ENCODE measurements around the gene RGN.
A peak's percentile ranks its signal among the peaks of the same experiment; 100 is the strongest.
"Not testable (repeated sequence)": the region's sequence is repeated elsewhere in the genome, so short reads cannot be mapped to it uniquely, and the experiment has no call there.

RGN gene

DNA sequence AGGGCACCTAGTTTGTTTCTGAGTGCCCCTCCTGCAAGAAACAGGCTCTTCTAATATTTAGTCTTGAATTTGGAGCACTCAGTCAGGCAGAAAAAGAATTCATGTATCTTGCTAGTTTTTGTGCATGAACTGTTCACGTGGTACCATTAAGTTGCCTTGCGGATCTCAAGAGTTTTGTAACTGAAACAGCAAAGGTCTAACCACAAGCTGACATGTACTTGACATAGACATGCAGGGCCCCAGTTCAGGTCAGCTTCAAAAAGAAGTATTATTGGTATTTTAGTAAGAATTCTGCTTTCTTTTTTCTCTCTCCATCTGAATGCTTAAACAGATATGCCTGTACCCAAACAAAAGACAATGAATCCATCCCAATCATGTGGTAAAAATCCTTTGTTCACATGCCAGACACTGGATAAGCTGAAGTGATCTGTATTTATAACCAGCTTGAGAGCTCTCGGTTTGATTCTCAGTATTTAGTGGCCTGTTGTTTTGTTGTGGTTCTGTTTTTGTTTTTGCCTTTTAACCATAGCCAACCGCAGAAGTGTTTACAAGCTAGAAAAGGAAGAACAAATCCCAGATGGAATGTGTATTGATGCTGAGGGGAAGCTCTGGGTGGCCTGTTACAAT lies 13.0 kb downstream of the RGN start:
- no peak overlapping the region for H3K4me3 ChIP-seq (ENCODE audit: low read depth, low read length)
- POLR2A ChIA-PET: no interaction called here
- TF ChIP-seq, protein P1, sequence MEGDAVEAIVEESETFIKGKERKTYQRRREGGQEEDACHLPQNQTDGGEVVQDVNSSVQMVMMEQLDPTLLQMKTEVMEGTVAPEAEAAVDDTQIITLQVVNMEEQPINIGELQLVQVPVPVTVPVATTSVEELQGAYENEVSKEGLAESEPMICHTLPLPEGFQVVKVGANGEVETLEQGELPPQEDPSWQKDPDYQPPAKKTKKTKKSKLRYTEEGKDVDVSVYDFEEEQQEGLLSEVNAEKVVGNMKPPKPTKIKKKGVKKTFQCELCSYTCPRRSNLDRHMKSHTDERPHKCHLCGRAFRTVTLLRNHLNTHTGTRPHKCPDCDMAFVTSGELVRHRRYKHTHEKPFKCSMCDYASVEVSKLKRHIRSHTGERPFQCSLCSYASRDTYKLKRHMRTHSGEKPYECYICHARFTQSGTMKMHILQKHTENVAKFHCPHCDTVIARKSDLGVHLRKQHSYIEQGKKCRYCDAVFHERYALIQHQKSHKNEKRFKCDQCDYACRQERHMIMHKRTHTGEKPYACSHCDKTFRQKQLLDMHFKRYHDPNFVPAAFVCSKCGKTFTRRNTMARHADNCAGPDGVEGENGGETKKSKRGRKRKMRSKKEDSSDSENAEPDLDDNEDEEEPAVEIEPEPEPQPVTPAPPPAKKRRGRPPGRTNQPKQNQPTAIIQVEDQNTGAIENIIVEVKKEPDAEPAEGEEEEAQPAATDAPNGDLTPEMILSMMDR (IDR thresholded peaks at IDR 0.05; ENCODE audit: insufficient read depth, low read length, missing control alignments): no peak
- DNase-seq (ENCODE audit: low read depth, low spot score): no peak
- CTCF ChIA-PET: interaction anchor here (1.0 to 2.7 kb wide), 3 partner anchors 188 to 331 kb away, joined by 5 to 22 read pairs (median 5); no protein-coding TSS in a partner anchor

GRCh38 chrX:47093248-47093647 lies 15.0 kb downstream of the RGN start:
- no peak overlapping the region for H3K4me3 ChIP-seq (ENCODE audit: low read depth, low read length)
- TF ChIP-seq, protein P1 (IDR thresholded peaks at IDR 0.05; ENCODE audit: insufficient read depth, low read length, missing control alignments): peak; percentile 19
- POLR2A ChIA-PET: no interaction called here
- CTCF ChIA-PET: interaction anchor here (1.1 to 2.9 kb wide), 19 partner anchors 9 to 444 kb away, joined by 3 to 22 read pairs (median 6); partner anchors contain the start of gene RGN
- DNase-seq (ENCODE audit: low read depth, low spot score): no peak

DNA sequence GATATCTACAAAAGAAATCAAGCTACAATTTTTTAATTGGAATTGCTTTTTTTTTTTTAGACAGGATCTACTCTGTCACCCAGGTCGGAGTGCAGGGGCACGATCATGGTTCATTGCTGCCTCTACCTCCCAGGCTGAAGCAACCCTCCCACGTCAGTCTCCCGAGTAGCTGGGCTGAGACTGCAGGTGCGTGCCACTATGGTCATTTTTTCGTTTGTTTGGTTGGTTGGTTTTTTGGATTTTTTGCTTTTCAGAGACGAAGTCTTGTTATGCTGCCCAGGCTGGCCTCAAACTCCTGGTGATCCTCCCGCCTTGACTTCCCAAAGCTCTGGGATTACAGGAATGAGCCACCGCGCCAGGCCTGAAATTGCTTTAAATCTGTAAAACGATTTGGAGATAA lies 15.6 kb downstream of the RGN start:
- ChIA-PET POLR2A (no interaction called here), CTCF (interaction anchor here (1.1 to 2.9 kb wide), 19 partner anchors 8 to 539 kb away, joined by 3 to 22 read pairs (median 5); partner anchors contain the start of gene RGN)
- DNase-seq (ENCODE audit: low read depth, low spot score): no peak
- H3K4me3 ChIP-seq (ENCODE audit: low read depth, low read length): no peak overlapping the region
- TF ChIP-seq, protein P1 (IDR thresholded peaks at IDR 0.05; ENCODE audit: insufficient read depth, low read length, missing control alignments): no peak

DNA sequence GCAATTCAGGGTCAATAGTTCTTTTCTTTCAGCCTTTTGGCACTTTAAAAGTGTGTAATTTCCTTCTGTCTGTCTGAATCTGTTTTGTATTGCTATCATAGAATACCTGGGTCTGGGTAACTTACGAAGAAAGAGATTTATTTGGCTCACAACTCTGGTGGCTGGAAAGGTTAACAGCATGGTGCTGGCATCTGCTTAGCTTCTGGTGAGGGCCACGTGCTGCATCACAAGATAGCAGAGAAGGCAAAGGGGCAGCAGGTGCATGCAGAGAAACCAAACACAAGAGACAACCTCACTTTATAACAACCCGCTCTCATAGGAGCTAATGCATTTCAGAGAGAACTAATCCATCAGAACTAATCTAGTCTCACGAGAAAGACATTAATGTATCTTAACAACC lies 18.8 kb downstream of the RGN start:
- CTCF ChIA-PET: interaction anchor here (1.0 kb wide), 1 partner anchor 10 kb away, joined by 3 read pairs; no protein-coding TSS in a partner anchor

DNA sequence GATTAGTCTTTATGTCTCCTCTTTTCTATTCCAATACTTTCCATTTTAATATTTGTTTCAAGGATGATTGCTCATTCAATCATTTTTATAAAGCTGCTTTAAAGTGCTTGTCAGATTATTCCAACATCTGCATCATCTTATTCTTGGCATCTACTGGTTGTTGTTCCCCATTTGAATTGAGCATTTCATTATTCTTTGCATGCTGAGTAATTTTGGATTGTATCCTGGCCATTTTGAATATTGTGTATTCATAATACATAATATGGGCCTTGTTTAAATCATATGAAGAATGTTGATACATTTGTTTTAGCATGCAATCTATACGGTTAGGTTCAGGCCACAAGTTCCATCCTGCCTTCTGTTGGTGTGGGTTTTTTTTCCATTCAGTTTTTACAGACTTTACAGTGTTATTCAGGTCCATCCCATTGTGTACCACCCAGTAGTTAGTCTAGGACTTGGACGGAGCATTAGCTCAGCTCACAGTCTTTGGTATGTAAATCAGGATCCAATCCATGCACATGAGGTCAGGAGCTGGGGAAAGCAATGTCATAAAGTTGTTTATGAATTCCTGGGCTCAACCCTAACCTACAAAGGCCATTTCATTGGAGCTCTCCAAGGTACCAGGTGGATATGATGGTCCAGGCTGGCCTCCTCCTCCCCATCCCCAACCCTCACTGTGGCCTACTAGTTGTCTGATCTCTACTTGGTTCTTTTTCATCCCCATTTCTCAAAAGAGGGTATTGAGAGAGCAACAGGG lies 20.3 kb downstream of the RGN start:
- CTCF ChIA-PET: no interaction called here
- TF ChIP-seq, protein P1 (IDR thresholded peaks at IDR 0.05; ENCODE audit: insufficient read depth, low read length, missing control alignments): no peak
- H3K4me3 ChIP-seq (ENCODE audit: low read depth, low read length): no peak overlapping the region
- POLR2A ChIA-PET: no interaction called here
- DNase-seq (ENCODE audit: low read depth, low spot score): no peak

More for the DNA sequence above, 18.8 kb downstream of the RGN start:
- POLR2A ChIA-PET: no interaction called here
- H3K4me3 ChIP-seq (ENCODE audit: low read depth, low read length): no peak overlapping the region
- TF ChIP-seq, protein P1 (IDR thresholded peaks at IDR 0.05; ENCODE audit: insufficient read depth, low read length, missing control alignments): no peak
- DNase-seq (ENCODE audit: low read depth, low spot score): no peak

- H3K4me3 ChIP-seq (ENCODE audit: low read depth, low read length): no peak overlapping the region
- ChIA-PET CTCF (interaction anchor here (1.7 kb wide), 1 partner anchor 7 kb away, joined by 6 read pairs; no protein-coding TSS in a partner anchor), POLR2A (no interaction called here)
- TF ChIP-seq, protein P1 (IDR thresholded peaks at IDR 0.05; ENCODE audit: insufficient read depth, low read length, missing control alignments): no peak
- DNase-seq (ENCODE audit: low read depth, low spot score): no peak
Measured at GRCh38 chrX:47101206-47101605, 23.0 kb downstream of the RGN start.

GRCh38 chrX:47110936-47111615 lies 32.8 kb downstream of the RGN start:
- POLR2A ChIA-PET; DNase-seq (ENCODE audit: low read depth, low spot score); H3K4me3 ChIP-seq (ENCODE audit: low read depth, low read length); CTCF ChIA-PET: not testable (repeated sequence)

All from AG04449 (cell line).